Suprapubic skin (tissue), 3 donors: ENCODE measurements around the gene LIMD2.

ENCODE experiments used
- CTCF ChIP-seq, 2 donors: fragments of 200-600 bp in 1 of 2; fragments of 450-650 bp in 1 of 2; sonication (generic) in 1 of 2; IDR thresholded peaks; one replicate each; pipeline ENCODE4 v1.5.1; 2016 to 2019; ENCODE audit warnings: antibody characterized with exemption in 2 of 2, mild to moderate bottlenecking in 1 of 2, moderate library complexity in 1 of 2
- EP300 ChIP-seq: sonication (generic); formaldehyde crosslinking; IDR thresholded peaks from one replicate; pipeline ENCODE4 v1.6.1; 2017; ENCODE audit warnings: antibody characterized with exemption

GRCh38 chr17:63693411-63694113 lies 6.4 kb downstream of the LIMD2 start:
- TF ChIP-seq CTCF (IDR thresholded peaks at IDR 0.05) (no peak), EP300 (no peak)
